GM18858 (cell line): Measurements from ENCODE around the gene ZSWIM1.
"Not testable (repeated sequence)": the region's sequence is repeated elsewhere in the genome, so short reads cannot be mapped to it uniquely, and the experiment has no call there.

ENCODE experiments used
- ATAC-seq: cut with Tn5 transposase; IDR thresholded peaks from one replicate; pipeline ENCODE4 v1.9.1; 2021; ENCODE audit not compliant: unreplicated experiment

ZSWIM1 gene

GRCh38 chr20:45887346-45887715, 6.3 kb downstream of the ZSWIM1 start, which contains the start of gene SPATA25:
SPATA25 (minus strand) TSS chr20:45887622; CDS start chr20:45887590, 32 bp downstream.
- no peak for ATAC-seq

GRCh38 chr20:45888681-45889080, 7.7 kb downstream of the ZSWIM1 start:
- ATAC-seq = no peak

- ATAC-seq = no peak
These were observed 9.3 kb downstream of the ZSWIM1 start for GRCh38 chr20:45890077-45890984.

GRCh38 chr20:45890985-45891983, 10.3 kb downstream of the ZSWIM1 start, which contains the start of the genes CTSA and NEURL2:
CTSA (plus strand) TSS chr20:45891335; CDS start chr20:45891569, 234 bp downstream.
NEURL2 (minus strand) TSS chr20:45891208; CDS start chr20:45890991, 217 bp downstream.
- ATAC-seq = peak; percentile 62

- no peak for ATAC-seq
These were observed 11.2 kb downstream of the ZSWIM1 start for GRCh38 chr20:45892049-45892825.

- ATAC-seq = no peak
These were observed 11.9 kb downstream of the ZSWIM1 start for GRCh38 chr20:45892828-45893500.

- no peak for ATAC-seq
These were observed 12.8 kb downstream of the ZSWIM1 start for GRCh38 chr20:45893831-45894230.

GRCh38 chr20:45894797-45895196, 13.8 kb downstream of the ZSWIM1 start:
- ATAC-seq = no peak

GRCh38 chr20:45896641-45897161, 15.7 kb downstream of the ZSWIM1 start:
- ATAC-seq = no peak

- no peak for ATAC-seq
These were observed 16.3 kb downstream of the ZSWIM1 start for GRCh38 chr20:45897289-45897688.

GRCh38 chr20:45897692-45898091, 16.7 kb downstream of the ZSWIM1 start:
- ATAC-seq = no peak

GRCh38 chr20:45898285-45898684, 17.3 kb downstream of the ZSWIM1 start:
- no peak for ATAC-seq

GRCh38 chr20:45899046-45899835, 18.2 kb downstream of the ZSWIM1 start:
- ATAC-seq = no peak

GRCh38 chr20:45901332-45901731, 20.3 kb downstream of the ZSWIM1 start:
- not testable (repeated sequence) for ATAC-seq

- ATAC-seq = no peak
These were observed 21.2 kb downstream of the ZSWIM1 start for GRCh38 chr20:45902199-45902701.

GRCh38 chr20:45904583-45905504, 23.8 kb downstream of the ZSWIM1 start:
- ATAC-seq = no peak

GRCh38 chr20:45905505-45906079, 24.6 kb downstream of the ZSWIM1 start:
- no peak for ATAC-seq
